NCI-H2227 treated with DMSO at 0.1 percent for 48 hours (cell line): ENCODE measurements around the gene FOXP1.

Source experiments
- DNase-seq: peaks from one replicate; lab custom pipeline; 2025; lab: John Stamatoyannopoulos, UW

FOXP1 gene

DNA sequence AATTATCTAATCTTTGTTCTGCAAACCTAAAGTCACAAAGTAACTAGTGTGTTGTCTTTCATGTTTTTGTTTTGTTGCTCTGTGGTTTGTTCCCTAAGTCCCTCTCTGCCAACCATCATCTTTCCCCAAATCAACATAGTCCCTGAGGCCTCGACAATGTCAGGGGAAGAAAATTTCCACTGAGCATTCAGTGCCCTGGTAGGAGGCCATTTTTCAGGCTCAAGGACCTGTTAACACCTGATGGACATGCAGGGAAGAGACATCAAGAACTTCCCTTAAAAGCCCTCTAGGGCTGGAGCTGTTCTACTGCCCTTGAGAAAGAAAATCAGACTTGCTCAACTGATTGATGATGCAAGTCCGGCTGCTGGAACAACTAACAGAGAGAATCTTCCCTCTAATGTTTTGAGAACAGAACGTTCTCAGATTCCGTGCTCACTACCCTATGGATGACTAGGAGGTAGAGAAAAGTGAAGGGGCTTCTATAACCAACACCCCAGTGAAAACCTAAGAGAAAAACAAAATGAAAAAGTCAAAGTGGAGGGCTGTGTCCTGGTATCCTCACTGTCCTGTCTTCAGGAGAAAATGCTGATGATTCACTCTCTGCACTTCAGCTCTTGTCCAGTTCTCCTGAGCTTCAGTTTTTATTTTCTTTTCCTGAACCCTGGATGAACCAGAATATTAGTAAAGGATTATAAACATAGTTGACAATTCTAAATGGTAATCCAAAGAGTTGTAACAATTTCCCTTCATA is 373.1 kb downstream of the FOXP1 start:
- DNase-seq = no peak

DNA sequence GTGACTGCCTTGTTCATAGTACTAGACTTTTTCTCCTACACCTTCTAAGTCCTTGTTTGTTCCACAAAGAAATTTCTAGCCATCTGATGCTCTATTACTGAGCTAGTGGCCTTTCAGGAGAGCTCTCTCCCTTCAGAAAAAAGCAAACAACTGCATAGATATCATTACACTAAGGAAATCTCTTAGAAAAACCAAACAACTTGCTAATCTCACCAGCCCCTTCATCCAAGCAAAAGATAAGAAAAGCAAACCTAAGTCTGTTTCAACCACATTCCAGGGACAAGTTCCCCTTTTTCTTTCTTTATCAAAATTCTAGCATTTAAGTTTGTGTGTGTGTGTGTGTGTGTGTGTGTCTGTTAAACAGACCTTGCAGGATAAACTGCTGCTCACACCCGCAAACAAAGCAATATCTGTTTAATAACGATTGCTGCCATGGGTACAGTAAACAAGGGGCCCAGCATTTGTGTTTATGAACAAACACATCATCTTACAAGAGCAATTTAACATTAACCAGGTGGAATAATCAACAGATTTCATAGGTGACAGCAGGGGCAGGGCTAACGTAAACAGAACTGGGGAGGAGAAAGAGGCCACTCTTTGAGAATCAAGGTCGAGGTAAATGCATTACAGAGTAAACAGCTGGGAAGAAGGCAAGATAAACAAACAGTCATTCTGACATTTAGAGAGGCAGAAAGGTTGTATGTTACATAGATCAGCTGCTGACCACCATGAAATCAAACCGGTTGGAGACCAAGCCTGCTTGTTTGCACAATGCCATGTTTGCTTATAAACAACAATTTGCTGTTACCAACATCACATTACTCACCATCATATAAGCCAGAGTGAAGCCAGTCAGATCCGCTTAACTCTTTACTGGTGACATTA is 375.1 kb downstream of the FOXP1 start:
- no peak for DNase-seq

DNA sequence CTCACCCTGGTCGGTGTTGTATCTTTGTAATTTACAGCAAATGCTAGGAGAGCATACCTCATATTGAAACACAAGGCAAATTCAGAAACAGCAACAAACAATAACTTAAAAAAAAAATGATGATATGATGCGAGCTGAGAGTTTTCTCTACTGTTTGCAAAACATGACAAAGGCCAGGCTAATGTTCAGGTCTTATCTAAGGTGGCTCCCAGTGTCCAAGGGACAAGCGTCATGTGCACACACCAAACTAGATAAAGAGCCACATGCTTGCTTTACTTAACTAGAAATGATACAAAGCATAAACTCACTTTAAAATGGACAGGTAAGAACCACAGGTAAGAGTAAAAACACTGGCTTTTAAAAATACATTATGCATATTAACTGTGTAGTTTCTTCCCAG is 375.9 kb downstream of the FOXP1 start:
- no peak for DNase-seq

DNA sequence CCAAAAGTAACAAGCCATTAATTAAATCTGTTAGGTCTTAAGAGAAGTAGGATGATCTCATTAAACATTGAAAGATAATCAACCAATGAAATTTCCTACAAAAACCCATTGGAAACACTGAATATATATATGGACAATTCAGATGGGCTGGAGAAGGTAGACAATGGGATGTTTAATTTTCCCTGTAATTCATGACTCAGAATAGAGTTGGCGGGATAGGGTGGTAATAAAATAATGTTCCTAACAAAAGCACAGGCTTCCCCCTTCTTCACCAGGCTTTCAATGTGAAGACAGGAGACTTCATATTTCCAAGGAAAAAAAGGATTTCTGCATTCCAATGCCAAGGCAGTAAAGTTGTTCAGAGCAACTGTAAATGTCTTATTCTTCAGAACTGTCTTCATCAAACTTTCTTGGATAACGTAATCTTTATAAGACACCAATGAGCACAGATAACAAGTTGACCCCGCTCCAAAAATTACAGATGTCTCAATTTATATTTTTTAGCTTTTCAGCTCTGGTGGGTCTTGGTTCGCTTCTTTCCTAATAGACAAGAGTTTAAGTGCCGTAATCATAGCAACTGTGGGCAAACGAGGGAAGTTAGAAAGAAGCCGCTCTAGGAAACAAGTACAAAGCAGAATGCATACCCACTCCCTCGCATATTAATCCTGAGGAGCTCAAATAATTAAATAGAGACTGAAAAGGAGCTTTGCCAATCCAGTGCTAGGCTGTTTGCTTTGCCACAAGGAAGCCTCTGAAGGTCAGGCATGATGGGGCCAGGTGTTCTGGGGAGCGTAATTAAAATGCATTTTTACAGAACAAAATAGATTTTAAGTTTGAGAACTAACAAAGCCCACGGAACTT is 377.0 kb downstream of the FOXP1 start:
- no peak for DNase-seq

DNA sequence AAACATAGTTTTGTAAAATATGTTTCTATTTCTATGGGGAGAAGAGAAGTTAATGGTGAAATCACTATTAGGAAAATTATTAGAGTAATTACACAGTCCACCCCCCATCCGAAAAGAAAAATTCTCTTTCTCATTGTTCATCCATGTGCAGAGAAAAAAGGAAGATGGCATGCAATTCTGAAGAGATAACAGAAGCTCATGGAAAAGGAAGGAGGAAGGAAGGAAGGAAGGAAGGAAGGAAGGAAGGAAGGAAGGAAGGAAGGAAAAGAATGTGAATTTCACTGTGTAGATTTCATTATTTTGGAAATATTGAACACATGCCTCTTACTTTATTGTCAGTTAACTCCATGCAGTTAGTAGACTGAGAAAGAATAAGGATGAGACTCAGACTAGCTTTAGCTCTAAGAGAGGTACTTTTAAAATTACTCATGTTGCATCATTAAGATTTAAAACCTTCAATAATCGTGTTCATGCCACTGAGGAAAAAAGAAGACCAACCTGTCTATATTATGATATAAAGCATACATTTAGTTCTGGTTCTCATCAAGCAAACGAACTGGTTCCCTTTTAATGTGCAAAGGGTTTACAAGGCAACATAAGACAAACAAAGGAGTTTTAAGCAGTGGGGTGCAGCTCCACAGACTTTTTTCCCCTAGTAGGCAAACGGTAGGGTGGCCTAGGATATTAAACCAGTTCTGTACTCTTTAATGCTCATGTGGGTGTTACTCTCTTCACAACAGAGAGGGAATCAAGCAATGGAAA is 379.6 kb downstream of the FOXP1 start:
- DNase-seq = no peak

DNA sequence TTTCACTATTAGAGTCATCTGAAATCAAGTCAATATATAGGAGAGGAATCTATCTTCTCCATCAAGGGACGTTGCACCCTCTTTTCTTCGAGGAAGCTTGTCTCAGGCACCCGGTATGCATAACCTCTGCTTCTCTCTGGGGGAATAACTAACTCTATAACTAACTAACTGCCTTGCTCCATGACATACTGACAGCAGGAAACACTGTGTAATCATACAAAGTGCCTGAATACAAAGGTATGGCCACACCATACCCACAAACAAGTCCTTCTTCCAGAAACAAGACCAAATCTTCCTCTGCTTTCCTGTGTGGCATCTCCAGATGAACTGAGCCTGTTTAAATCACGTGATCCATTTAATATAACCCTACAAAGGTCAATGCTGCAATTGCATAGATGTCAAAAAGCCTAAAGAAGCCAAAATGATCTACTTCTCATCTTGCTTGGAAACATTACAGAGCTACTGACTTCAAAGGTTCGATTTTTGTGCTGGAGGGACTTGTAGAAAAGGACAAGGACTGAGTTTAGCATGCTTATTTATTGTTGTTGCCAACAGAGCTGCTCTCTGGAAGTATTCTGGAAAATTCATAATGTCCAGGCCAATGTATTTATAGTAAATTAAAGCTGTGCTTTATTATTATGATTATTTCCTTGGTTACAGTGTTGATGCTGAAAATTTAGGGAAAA is 380.5 kb downstream of the FOXP1 start:
- no peak for DNase-seq

DNA sequence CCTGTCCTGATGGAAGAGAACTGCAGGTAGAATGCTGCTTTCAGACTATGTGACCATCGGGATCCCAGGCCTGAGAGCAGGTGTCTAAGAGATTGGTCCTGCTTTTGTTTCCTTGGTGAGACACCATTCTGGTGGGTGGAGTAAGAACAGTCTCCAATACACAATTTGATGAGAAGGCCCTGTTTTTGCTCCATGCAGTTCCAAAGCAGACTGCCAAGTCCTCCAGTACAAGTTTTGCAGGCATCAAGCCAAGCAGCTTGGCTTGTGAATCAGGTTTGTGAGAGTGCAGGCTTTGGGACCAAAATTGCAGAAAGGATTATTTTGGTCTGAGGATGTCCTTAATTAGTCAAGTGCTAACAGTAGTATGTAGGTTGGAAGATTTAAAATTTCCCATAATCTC is 381.6 kb downstream of the FOXP1 start:
- DNase-seq = no peak

DNA sequence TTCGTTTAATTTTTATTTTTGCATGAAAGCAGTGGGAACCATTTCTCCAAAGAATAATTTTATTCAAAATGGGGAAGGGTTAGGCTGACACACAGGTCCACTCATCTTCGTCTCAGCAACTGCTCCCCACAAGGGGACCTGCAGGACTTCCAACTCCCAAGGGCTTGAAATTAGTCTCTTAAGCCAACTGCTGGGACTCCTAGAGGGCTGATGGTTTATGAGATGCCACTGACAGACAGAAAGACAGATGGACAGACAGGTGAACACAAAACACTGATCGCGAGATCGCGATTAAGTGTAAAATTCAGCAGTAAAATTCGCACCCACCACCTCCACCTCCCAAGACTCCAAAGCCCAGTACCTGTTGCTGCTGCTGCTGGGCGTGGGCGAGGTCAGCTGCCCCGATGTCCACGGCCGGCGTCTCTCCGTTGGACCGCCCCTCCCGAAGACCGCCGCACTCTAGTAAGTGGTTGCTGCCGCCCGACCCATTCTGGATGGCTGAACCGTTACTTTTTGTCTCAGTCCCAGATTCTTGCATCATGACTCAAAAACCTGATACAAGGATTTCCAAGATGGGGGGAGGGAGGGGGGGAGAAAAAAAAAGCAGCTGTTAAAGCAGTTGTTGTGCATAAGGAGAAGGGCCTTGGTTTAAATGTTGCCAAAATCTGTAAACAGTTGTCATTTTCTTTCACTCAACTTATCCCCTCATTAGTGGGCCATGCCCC is 385.5 kb downstream of the FOXP1 start:
- no peak for DNase-seq

DNA sequence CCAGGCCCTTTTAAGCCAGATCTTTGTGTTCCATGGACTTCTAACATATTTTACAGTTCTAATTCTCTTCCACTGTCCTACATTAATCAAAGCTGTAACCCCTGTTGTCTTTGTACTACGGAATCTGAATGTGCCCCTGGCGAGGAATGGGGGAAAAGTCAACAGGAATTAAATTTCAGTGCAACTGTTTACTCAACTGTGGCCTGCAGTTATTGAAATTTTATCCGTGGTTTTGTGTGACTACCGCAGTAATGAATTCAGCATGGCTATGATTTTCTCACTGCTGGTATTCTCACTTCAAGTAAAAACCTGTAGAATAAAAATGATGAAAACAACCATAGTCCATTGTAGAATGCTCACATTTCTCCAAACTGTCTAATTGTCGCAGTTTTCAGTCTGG is 388.0 kb downstream of the FOXP1 start:
- no peak for DNase-seq

DNA sequence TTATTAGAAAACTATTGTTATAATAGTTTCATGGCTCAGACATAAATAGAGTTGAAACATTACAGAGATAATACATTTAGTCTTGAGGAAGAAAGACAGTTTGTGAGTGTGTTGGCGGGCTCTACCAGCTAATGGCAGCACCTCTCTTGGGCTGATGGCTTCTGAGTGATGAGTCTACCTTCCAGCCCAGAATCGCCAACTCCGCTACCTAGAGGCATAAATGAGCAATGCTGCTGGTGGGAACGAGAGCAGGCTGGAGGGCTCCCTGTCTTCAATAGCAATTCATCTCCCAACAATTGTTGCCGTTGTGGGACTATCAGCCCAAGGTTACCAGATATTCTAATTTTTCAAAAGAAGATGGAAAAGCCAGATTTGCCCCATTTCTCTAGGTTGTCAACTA is 388.7 kb downstream of the FOXP1 start:
- DNase-seq = no peak

DNA sequence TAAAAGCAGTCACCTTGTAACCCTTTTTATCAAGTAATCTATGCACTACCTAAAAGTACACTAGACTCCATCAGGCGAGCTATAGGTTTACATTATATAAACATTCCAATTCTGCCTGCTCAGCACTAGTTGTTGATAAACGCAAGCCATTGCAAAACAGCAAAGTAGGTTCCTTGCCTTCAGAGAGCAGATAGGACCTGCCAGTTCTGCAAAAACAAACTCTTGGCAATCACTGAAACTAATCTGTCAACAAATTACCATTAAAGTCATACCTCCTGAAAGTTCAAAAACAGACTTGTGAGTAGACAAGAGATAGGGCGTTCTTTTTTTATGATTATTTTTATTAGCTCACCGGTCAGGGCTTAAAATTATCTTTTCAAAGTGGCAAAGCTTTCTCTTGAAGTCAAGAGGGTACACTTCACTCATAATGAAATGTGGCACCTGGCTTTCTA is 392.5 kb downstream of the FOXP1 start:
- no peak for DNase-seq

DNA sequence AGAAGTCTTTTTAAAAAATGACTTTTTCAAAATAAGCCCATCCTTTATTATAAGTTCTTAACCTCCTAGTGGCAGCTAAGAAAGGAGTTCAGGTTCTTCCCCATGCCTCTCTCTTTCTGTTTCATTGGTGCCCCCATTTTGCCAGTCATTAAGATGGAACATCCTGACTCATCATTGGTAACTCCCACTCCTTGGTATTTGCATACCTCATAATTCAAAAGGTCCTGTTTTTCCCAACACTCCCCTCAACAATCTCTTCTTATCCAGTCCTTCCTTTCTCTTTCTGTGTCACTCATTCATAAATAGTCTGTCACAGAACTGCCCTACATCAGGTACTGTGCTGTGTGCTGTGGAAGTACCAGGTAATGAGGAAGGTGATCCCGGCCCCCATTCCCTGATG is 394.0 kb downstream of the FOXP1 start:
- DNase-seq = no peak

DNA sequence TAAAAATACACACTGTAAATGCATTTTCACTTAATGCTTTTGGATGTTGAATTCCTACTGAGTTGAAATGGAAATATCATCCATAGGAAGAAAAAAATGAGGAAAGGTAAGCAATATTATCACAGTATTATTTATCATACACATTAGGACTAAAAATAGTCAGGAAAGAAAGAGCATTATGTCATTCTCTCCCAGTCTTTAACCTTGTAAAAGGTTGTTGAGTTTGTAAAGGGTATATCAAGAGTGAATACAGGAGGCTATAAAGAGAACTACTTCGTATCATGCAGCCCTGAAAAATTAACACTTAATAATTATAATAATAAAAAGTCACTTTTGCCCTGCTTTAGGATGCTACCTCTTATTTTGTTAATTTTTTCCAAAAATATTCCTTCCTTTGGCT is 395.8 kb downstream of the FOXP1 start:
- no peak for DNase-seq

DNA sequence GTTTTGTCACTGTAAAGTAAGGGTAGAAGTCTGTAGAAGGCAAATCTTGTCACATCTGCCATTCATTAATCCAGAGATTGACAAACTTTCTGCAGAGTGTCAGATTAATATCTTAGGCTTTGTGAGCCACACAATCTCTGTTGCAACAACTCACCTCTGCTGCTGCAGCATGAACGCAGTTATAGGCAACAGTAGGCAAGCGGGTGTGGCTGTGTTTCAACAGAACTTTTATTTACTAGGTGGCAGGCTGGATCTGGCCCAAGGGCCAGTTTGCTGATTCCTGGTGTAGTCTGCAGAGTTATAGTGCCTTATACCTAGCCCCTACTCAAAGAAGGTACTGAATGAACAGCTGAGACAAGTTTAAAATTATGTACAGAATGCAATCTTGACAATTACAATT is 396.7 kb downstream of the FOXP1 start:
- DNase-seq = no peak

DNA sequence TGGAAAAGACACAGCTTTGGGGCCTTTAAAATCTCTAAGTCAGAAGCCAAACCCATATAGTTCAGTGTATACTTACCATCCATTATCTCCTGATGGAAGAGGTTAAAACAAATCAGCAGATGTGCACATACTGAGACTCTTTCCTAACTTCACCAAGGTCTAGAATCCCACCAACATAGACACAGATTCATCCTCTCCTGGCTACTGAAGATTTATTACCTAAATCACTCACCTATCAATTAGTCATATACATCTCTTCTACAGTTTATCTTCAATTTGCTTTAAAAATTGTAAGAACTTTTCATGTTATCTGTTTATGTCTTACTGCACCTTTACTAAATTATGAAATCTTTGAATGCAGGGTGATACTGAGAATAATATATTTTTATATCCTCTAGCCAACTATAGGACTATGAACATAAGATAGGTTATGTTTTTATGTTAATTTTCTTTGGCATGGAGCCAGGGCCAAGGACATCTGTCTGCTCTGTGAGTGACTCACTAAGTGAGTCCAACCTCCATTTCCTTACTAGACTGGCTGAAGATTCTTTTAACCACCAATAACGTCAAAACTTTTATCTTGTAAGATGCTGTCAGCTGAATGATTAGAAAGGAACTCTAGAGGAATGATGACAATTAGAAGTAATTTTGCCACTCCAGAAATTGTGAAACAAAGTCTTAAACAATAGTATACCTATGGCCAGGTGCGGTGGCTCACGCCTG is 397.6 kb downstream of the FOXP1 start:
- DNase-seq = no peak

DNA sequence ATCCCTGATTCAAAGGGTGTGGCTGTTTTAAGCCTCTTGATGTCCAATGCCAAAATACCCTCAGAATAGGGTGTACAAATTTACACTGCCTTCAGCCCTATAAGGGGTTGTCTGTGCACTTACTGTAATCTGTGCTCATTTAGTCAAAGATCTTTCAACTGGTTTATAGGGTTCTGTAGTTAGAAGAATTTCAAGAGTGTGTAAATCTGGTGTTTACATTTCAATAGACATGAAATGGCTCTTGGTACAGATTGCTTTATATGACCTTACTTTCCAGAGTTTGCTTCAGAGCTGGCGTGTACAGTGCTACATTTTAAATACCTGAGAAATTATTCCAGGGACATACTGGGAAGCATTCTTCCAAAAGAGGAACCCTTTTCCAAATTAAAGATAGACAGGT is 399.3 kb downstream of the FOXP1 start:
- DNase-seq = no peak

DNA sequence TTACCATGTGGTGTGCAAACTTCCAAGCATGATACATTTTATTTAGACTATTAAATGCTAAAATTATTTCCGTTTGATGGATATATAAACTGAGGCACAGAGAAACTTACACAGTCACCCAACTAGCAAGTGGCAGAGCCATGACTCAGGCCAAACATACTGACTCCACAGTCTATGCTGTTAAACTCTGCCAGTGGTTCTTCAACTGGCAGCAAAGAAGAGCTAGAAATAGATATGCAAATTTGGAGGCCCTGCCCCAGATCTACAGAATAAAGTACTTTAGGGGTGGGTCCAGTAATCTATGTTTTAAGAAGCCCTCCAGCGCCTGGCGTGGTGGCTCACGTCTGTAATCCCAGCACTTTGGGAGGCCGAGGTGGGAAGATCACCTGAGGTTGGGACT is 400.0 kb downstream of the FOXP1 start:
- no peak for DNase-seq

DNA sequence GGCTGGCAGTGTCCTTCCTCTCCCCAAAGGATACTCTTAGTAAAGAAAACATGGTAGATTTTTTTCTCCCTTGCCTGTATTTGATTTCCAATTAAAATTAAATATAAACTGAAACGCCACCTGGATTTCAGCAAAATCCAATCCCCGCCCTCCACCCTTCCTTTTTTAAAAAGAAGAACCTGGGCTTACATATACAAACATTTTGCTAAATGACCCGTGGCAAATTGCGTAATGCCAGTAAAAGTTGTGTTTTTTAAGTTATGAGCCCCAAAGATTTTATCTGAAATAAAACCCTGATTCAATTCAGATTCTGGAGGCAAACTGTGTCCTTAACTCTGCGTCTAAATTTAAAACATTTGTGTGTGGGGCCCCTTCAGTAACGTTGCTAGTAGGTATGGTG is 403.0 kb downstream of the FOXP1 start:
- DNase-seq = no peak

DNA sequence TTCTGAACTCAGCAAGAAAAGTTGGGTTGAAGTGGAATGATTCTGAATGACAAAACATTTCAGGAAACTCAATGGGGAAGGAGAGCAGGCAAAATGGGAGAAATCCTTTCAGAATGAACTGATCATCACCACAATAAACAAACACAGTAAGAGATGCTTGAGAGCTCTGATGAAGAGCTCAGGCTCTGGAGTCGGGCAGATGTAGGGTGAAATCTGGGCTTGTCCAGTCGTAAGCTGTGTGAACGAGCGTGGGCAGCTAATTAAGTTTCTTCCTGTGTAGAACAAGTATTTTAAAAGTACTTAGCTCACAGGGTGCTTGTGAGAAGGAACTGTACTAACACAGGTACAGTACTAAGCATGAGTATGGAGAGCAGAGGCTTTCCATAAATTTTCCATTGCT is 406.2 kb downstream of the FOXP1 start:
- no peak for DNase-seq

DNA sequence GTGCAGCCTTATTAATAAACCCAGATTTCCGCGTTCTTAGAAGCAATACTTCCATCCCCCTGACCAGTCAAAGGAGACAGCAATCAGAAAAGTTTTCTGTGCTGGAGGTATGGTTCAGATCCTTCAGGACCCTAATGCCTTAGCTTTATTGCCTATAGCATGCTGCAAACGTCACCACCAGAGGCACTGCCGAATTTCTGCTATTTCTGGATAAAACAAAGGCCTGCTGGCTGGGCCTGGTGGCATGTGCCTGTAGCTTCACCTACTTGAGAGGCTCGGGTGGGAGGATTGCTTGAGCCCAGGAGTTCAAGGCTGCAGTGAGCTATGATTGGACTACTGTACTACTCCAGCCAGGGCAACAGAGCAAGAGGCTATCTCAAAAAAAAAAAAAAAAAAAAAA is 407.2 kb downstream of the FOXP1 start:
- no peak for DNase-seq
